GM19043 (cell line): ENCODE measurements around the gene IDS.
"Not testable (repeated sequence)": the region's sequence is repeated elsewhere in the genome, so short reads cannot be mapped to it uniquely, and the experiment has no call there.

Experiments used
- ATAC-seq: cut with Tn5 transposase; IDR thresholded peaks from one replicate; pipeline ENCODE4 v1.9.1; 2021; ENCODE audit warnings: low read depth; ENCODE audit not compliant: unreplicated experiment

Gene IDS

DNA sequence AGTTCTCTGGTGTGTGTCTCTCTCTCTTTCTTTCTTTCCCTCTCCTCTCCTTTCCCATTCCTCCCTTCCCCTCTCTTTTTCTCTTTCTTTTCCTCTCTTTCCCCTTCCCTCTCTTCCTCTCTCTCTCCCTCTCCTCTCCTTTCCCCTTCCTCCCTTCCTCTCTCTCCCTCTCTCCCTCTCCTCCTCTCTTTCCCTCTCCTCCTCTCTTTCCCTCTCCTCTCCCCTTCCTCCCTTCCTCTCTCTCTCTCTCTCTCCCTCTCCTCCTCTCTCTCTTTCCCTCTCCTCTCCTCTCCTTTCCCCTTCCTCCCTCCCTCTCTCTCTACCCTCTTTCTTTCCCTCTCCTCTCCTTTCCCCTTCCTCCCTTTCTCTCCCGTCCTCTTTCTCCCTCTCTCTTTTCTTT lies 23.3 kb upstream of the IDS start:
- ATAC-seq: no peak

DNA sequence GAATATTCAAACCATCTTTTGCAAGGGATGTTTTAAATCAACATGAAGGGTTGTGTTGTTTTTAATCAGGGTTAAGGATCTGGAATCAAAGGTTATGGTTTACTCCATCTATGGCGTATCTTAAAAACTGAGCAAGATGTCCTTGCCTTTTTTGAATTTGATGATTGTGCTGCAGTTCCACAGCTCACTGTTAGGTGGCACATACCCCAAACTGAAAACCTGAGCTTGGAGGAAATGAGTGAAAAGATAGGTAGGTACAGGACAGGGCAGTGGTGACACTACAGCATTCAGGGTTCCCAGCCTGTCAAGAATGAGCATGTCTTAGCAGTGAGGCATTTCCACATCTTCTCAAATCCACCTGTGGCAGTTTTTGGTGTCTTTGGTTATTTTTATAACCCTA lies 22.6 kb upstream of the IDS start:
- ATAC-seq: peak; percentile 20

DNA sequence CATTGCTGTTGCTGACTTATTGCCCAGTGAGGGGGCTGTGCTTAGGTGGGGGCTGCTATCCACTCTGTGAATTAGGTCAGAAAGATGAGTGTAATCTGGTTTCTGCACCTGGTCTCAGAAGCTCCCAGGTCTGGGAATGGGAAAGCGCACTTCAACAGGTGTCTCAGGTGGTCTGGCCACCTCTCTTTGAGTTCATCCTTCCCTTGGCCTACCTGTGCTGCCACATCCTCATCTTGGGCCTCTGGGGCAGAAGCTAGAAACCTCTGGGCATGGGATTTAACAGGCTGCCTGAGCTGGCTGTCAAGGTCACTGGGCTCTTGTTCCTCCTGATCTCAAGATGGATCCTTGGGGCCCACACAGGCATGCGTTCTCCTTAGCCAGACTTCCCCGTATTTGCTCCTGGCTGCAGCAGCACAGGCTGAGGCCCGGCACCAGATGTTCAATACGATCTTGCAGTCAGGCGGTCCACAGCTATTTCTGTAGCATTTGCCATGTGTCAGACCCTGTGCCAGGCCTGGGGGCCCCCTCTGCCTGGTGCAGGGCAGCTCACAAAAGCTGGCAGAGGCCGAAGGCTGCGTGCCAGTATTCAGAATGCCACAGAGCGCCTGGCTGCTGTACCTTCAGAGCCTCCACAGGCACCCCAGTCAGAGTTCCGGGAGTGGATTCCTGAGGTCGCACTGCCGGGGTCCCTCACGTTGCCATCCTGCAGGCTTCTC lies 21.4 kb upstream of the IDS start:
- ATAC-seq: not testable (repeated sequence)

DNA sequence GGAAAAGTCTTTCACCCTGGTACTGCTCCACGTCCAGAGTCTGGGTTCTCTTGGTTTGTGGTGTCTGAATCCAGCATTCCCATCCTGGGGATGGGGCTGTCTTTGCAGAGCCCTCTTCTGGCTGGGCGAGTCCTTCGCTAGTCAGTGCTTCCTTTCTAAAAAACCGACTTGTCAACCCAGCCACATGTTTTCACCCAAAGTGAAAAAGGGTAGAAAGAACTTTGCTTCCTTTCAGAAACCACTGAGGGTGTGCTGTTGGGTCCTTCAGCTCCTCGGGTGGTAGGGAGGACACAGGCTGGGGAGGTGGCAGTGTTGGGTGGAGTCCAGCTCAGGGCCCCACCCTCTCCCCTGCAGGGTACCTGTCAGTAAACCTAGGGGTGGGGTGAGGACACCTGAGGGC lies 20.8 kb upstream of the IDS start:
- ATAC-seq: peak; percentile 36

DNA sequence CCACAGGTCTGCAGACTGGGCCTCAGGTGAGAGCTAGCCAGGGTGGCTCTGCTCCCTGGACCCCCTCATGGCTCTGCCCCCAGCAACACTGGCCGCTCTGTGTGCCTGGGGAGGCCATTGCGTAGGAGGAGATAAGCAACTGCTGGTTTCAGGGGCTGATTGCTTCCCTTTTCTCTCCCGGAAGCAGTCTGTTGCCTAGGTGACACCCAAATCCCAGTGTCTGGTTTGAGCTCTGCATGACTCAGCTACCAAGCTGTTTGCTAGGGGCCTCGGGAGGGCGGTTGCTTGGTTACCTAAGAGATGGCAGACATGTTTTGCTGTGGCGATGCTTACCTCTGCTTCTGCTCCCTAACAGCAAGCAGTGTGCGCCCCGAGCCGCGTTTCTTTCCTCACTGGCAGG lies 20.3 kb upstream of the IDS start:
- ATAC-seq: peak; percentile 95

DNA sequence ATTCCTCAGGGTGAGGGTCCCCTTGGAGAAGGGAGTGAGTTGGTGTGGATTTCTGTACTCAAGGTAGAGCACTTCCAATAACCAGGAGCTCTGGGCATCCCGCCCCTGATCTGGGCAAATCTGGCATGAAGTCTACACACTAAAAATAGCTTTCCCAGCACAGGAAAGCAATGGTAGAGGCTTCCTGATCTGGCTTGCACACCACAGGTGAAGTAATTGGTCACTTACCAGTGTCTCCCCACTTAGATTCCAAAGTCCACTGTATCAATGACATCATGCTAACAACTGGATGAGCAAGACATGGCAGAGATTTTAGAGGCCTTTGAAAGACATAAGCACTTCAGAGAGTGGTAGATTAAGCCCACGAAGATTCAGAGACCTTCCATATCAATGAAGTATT lies 17.8 kb upstream of the IDS start:
- no peak for ATAC-seq

DNA sequence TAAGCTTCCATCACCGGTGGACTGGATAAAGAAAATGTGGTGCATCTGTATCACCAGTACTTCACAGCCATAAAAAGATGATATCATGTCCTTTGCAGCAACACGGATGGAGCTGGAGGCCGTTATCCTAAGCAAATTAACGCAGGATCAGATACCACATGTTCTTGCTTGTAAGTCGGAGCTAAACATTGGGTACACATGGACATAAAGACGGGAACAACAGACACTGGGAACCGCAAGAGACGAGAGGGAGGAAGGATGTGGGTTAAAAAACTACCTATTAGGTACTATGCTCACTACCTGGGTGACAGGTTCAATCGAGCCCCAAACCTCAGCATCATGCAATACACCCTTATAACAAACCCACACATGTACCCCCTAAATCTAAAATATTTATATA lies 16.3 kb upstream of the IDS start:
- no peak for ATAC-seq

DNA sequence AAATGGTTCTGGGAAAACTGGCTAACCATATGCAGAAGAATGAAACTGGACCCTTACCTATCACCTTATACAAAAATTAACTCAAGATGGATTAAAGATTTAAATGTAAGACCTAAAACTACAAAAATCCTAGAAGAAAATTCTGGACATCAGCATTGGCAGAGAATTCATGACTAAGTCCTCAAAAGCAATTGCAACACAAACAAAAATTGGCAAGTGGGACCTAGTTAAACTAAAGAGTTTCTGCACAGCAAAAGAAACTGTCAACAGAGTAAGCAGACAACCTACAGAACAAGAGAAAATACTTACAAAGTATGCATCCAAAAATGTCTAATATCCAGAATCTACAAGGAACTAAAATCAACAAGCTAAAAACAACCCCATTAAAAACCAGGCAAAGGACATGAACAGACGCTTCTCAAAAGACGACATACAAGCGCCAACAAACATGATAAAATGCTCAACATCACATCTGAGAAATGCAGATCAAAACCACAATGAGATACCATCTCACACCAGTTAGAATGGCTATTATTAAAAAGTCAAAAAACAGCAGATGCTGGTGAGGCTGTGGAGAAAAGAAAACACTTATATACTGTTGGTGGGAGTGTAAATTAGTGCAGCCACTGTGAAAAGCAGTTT lies 15.7 kb upstream of the IDS start:
- ATAC-seq: not testable (repeated sequence)

DNA sequence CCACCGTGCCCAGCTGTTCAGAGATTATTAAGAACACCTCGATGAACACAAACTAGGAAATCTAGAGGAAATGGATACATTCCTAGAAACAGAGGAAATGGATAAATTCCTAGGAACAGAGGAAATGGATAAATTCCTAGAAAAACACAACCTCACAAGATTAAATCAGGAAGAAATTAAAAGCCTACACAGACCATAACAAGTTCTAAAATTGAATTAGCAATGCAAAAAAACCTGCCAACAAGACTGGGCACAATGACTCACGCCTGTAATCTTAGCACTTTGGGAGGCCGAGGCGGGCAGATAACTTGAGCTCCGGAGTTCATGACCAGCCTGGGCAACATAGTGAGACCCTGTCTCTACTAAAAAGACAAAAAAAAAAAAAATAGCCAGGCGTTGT lies 13.1 kb upstream of the IDS start:
- no peak for ATAC-seq

DNA sequence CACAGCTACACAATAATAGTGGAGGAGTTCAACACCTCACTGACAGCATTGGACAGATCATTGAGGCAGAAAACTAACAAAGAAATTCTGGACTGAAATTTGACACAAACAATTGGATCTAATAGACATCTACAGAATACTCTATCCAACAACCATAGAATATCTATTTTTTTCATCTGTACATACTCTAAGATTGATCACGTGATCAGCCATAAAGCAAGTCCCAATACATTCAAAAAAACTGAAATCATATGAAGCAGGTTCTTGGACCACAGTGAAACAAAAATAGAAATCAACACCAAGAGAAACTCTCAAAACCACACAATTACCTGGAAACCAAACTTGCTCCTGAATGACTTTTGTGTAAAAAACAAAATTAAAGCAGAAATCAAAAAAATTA lies 12.2 kb upstream of the IDS start:
- ATAC-seq: no peak

DNA sequence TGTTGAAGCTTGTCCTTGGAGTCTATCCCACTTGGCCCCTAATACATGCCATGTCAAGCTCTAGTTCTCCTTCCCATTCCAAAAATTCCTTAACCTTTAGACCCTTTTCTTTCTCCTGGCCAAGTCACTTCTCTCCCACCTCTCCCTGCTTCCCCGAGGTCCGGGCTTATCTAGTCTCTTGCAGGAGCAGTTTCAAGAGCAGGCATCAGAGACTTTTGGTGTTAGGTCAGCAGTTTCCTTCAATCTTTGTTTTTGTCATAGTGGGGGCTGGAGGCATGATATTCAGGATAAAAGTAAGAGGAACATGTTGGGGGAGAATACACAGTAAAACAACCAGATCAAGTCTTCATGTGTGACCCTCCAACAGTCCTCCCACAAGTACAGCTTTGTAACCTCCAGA lies 11.5 kb upstream of the IDS start:
- ATAC-seq: no peak

DNA sequence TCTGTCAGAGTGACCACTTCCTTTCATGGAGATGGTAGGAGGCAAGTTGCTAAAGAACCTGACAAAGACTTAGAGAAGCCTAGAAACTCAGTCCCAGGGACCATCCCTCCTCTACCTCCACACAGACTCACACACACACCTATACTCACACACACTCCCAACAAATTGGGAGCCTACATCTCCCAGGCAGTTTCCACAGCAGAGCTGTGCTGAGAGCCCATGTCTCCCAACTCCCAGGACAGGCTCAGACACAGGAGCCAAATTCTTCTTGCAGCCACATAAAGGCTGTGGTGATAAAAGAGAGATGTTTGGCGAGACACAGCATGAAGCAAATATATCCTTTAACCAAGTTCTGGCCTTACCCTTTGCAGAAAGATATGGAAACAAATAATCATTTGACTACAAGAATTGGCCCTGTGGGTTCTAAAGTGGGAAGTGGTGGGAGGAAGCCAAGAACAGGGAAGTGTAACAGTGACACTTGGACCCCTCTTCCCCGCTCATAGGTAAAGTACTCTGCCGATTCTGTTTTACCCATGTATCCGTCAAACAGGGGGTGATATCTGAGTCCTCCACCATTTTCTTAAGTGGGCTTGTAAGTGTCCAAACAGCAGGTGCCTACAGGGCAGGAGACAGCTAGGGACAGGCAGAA lies 11.0 kb upstream of the IDS start:
- ATAC-seq: no peak

DNA sequence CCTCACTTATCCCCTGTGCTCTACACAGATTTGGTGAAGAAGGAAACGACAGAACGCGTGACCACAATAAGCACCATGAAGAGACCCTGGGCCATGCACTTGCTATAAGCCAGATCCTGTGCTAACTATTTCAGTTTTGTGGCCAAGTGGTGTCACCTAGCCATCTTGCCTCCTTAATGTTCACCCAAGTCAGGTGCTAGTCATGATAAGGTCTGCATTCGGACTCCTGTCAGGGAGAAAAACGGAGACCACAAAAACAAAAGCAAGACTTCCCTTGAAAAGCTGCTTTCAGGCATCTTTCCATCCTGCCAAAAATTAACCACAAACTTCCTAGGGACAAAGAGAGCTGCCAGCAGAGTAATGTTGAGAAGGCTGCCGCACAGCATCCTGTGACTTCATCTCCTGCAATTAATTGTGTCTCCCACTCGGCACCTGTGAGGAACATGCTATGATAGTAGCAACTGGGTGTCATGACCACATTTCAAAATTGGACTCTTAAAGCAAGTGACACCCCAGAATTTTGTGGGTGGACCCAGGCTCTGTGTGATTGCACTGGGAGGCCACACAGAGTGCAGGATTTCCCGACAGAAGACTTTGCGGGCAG lies 8.8 kb upstream of the IDS start:
- no peak for ATAC-seq

DNA sequence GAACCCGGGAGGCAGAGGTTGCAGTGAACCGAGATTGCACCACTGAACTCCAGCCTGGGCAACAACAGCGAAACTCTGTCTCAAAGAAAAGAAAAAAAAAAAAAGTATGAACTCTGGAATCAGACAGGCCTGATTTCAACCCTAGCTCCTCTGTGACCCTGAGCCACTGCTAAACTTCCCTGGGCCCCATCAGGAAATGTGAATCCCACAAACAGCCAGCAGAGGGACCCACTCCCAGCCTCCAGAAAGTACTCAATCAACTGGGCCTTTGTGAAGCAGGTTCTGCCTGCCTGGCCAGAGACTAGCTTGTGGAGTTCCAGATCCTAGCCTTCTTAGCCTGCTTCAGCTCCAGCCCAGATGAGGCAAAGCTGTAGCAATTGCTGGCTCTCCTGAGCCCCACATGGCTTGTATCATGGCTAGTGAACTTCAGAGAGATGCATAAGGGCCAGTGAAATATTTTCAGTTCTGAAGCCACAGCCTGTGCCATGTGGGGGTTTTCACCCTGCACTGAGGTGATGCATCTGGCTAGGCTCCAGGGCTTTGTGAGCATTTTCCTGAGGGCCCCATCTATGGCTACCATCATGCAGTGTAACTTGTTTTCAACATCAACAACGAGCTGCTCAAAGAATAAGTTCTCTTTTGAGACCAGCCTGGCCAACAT lies 7.2 kb upstream of the IDS start:
- peak; percentile 79 for ATAC-seq

DNA sequence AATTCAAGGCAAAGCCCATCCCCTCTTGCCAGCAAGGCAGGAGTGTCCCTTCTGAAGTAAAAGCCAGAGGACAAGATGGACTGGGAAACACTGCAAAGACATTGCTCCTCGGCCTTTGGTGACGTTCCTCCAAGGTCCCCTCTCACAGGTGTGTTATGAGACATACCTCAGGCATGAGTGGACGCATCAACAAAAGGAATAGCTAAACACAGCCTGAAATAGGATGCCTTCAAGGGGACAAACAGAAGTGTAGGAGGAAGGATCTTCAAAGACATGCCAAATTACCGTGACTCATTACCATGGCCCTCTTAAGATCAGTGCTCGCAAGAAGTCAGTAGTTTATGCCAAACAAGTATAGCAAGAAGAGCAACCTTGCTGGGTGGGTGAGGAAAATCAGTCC lies 6.0 kb upstream of the IDS start:
- ATAC-seq: no peak

DNA sequence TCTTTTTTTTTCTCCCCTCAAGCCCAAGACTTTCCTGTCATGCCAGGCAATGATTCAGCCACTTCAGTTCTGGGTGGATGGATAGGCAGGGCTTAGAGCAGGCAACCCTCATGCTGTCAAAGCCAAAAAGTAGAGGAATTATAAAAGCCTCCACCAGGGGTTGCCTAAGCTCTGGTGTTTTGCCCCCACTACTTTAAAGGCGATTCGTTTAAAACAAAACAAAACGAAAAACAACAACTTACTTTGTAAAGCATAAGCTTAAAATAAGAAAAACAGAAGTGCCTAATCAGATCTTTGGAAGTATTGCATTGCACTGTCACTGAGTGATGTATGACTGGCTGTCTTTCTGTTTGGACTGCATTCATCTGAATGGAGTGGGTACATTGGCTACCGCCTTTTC lies 5.3 kb upstream of the IDS start:
- no peak for ATAC-seq

DNA sequence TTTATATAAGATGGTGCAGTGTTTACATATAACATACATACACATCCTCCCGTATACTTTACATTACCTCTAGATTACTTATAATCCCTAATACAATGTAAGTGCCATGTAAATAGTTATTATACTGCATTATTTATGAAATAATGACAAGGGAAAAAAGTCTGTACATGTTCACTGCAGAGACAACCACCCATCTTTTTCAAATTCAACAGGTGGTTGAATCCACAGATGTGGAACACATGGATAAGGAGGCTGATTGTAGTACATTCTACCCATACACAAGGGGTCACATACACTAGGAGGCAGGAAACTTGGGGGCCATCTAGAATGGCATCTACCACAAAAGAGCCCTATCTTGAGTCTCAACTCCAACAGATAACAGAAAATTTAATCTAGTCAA lies 3.4 kb upstream of the IDS start:
- no peak for ATAC-seq

DNA sequence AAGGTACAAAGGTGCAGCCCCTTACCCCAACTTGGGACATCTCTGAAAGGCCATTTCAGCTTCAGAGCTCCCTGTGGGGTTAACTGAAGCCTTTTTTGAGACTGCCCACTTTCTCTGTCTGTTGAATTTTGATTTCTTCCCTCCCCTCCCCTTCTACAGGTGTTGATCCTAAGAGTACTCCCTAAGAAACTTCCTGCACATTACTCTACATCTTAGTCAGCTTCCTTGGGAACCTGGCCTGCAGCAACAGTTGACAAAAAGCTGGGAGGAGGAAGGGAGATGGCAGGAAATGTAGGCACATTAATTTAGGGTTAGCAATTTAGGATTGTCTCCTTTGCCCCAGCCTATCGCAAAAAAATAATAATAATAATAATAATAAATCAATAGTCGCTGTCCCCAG lies 1.2 kb upstream of the IDS start:
- ATAC-seq: no peak

DNA sequence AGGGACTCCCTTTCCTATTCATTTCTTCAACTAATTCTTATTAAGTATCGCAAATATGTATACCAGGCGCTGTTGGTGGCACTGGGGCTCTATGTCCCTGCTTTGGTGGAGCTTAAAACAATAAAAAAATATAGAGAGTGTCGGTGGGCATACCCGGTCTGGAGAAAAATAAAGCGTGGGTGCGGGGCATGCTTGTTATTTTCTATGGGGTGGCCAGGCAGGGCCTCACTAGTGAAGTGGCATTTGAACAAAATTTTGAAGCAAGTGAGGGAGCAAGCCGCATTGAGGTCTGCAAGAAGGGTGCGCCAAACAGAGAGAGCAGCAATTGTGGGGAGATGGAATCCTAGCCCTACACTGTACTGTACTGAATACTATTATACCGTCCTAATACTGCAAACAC lies 565 bp upstream of the IDS start:
- ATAC-seq: no peak

DNA sequence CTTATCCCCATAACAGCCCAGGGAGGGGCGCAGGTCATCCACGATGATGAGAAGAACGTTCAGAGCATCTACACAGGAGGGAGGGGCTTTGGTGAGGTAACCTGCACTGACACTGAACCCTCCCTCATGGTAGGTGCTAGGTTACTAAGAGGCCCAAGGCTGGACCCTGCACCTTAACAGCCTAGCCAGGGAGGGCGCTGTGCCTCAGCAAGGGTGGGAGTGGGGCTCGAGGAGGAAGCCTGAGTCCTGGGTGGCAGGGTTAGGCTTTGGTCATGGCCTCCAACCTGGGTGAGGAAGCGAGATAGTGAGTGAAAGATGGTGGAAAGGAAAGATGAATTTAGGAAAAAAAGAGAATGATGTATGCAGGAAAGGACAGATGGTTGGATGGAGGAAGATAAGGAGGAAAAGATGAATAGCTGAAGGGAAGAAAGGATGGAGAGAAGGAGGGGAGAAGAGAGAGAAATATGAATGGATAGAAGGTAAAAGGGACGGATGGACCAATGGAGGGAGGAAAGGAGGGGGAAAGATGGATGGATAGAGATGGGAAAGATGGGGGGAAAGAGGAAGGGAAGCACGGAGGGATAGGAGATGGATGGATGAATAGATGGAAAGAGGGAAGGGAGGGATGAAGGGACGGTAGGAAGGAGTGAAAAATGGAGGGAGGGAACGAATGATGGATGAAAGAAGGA lies 736 bp downstream of the IDS start:
- ATAC-seq: peak; percentile 44

DNA sequence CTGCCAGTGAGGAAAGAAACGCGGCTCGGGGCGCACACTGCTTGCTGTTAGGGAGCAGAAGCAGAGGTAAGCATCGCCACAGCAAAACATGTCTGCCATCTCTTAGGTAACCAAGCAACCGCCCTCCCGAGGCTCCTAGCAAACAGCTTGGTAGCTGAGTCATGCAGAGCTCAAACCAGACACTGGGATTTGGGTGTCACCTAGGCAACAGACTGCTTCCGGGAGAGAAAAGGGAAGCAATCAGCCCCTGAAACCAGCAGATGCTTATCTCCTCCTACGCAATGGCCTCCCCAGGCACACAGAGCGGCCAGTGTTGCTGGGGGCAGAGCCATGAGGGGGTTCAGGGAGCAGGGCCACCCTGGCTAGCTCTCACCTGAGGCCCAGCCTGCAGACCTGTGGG lies 1.7 kb downstream of the IDS start:
- peak; percentile 64 for ATAC-seq
